BE2C (cell line): ENCODE data around the gene KAZN.

Source experiments
- DNase-seq: peaks from one replicate; pipeline ENCODE4 v3.0.0-alpha.2; 2020
- H3K27me3 ChIP-seq: fragments of 250-450 bp; sonication (Bioruptor Pico); 2 replicates; pipeline ENCODE4 v1.5.1; 2020; ENCODE audit warnings: mild to moderate bottlenecking
- H3K36me3 ChIP-seq: fragments of 250-450 bp; sonication (Bioruptor Pico); 2 replicates; pipeline ENCODE4 v1.5.1; 2020; ENCODE audit warnings: mild to moderate bottlenecking
- H3K4me1 ChIP-seq: fragments of 250-450 bp; sonication (Bioruptor Pico); 2 replicates; pipeline ENCODE4 v1.5.1; 2020
- H3K4me3 ChIP-seq: 2 replicates; pipeline ENCODE4 v1.5.1; 2011; ENCODE audit warnings: low read depth, low read length
- H3K9me3 ChIP-seq: fragments of 250-450 bp; sonication (Bioruptor Pico); 2 replicates; pipeline ENCODE4 v1.5.1; 2020
- TF ChIP-seq, protein P1 (sequence below): IDR thresholded peaks from 2 replicates; pipeline ENCODE4 v1.5.1; 2012; ENCODE audit warnings: mild to moderate bottlenecking, low read depth, low read length

The KAZN gene

DNA sequence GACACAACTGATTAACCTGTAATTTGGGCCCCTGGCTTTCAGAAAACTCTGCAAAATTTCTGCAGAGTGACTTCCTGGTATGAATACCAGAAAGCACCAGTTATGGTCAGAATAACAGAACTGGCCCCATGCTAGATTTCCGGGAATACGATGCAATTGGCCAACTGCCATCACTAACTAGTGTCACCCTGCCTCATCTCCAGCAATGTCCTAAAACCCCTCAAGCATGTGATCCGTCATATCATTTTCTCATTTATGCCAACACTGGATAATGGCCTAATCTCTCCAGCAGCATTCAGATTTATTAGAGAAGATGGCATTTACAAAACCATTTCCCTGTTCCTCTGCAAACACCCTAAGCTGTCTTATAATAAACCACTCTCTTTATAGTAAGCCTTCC, 15.4 kb downstream of the KAZN start:
- Histone ChIP-seq H3K4me3 (no peak overlapping the region), H3K4me1 (no peaks in the 10 kb centered on the region), H3K27me3 (no peaks in the 10 kb centered on the region), H3K36me3 (no peaks in the 10 kb centered on the region), H3K9me3 (no peaks in the 10 kb centered on the region)
- TF ChIP-seq, protein P1, sequence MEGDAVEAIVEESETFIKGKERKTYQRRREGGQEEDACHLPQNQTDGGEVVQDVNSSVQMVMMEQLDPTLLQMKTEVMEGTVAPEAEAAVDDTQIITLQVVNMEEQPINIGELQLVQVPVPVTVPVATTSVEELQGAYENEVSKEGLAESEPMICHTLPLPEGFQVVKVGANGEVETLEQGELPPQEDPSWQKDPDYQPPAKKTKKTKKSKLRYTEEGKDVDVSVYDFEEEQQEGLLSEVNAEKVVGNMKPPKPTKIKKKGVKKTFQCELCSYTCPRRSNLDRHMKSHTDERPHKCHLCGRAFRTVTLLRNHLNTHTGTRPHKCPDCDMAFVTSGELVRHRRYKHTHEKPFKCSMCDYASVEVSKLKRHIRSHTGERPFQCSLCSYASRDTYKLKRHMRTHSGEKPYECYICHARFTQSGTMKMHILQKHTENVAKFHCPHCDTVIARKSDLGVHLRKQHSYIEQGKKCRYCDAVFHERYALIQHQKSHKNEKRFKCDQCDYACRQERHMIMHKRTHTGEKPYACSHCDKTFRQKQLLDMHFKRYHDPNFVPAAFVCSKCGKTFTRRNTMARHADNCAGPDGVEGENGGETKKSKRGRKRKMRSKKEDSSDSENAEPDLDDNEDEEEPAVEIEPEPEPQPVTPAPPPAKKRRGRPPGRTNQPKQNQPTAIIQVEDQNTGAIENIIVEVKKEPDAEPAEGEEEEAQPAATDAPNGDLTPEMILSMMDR, result no peak
- DNase-seq, result no peak

DNA sequence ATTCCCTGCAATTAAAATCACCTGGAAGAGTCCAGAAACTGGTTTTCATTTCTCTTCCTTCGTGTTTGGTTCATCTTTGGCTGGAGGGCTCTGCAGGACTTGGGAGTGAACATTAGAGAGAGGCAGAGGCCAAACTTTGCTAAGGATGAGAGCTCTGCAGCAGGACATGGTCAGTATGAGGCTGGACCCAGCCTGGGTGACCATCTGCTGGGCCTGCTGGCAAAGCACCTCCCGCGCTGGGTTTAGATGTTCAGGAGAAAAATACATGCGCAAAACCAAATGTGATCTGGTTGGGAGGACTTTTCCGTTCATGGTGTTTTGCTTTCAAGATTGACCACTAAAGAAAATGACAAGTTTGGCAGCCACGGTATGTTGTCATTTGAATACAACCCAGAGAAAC, 15.9 kb downstream of the KAZN start:
- no peak for DNase-seq
- Histone ChIP-seq H3K4me1 (no peaks in the 10 kb centered on the region), H3K4me3 (no peak overlapping the region), H3K27me3 (no peaks in the 10 kb centered on the region), H3K36me3 (no peaks in the 10 kb centered on the region), H3K9me3 (no peaks in the 10 kb centered on the region)
- TF ChIP-seq, protein P1, result no peak

DNA sequence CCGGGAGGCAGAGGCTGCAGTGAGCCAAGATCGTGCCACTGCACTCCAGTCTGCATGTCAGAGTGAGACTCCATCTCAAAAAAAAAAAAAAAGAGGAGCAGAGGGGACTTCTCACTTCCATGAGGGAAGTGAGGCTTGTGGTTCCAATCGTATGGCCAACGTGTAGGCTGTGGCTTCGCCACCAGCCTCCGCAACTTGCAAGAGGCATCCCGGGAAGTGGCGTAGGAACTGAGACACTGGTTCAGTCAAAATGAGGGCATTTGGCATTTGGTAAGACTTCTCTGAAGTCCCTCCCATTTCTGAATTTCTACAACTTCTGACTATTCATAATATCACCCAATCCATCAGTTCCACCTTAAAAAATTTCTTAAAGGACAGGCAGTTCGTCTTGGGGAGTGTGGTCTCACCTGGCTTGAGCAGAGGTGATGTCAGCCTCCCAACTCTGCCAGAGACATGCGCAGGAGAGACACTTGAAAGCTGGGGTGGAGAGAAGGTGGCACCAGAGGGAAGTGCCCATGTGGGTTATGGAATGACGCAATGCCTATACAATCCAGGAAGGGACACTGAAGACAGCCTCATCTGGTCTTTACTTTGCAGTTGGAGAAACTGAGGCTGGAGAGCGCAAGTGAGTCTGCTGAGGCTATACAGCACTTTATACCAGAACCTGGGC, 17.2 kb downstream of the KAZN start:
- Histone ChIP-seq H3K4me1 (no peaks in the 10 kb centered on the region), H3K4me3 (no peak overlapping the region), H3K27me3 (no peaks in the 10 kb centered on the region), H3K9me3 (no peaks in the 10 kb centered on the region), H3K36me3 (no peaks in the 10 kb centered on the region)
- TF ChIP-seq, protein P1, result no peak
- no peak for DNase-seq

DNA sequence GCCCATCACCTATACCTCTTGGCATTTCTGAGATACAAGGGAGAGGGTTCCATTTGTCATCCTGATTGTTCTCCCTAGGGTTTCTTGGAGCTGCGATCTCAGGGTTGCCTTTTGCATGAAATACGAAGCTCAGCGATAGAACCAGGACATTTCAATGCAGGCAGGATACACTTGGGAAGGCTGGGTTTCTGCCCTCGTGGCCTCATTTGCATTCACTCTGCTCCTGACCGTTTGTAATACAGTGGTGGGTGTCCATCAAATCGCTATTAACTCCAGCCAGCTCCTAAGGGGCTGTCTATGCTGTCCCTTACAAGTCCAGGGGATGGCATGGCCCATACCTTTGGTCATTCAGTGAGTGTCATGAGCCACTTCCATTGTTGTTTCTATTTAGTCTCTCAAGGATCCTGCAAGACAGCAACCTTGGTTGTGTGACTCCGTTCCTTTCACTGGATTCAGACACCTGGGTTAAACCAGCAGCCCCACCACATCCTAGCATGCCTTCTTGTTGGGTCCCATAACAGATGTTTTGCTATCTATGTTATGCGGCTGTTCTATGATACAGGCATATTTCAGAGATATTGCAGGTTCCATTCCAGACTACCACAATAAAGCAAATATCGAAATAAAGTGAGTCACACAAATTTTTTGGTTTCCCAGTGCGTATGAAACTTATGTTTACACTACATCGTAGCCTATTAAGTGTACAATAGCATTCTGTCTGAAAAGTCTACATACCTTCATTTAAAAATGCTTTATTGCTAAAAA, 18.3 kb downstream of the KAZN start:
- Histone ChIP-seq H3K27me3 (no peaks in the 10 kb centered on the region), H3K4me1 (no peaks in the 10 kb centered on the region), H3K4me3 (no peak overlapping the region), H3K9me3 (no peaks in the 10 kb centered on the region), H3K36me3 (no peaks in the 10 kb centered on the region)
- TF ChIP-seq, protein P1, result no peak
- DNase-seq, result no peak

DNA sequence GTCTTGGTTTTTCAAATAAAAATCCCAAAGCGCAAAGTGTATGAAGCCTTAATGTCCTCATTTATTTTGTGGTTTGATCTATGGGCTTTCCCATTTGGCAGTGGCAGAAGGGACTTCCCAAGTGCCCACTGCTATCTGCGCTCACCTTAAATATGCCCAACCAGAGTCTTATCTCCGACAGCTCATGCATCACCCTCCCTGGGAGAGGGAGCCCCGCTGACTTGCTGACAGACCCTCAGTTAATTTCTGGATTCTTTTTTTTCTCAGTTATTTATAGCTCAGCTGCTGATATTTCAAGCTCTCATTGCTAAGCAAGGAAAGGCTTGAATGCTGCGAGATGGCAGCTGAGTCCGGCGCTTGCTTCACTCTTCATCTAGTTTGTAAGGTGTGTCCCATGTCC, 19.3 kb downstream of the KAZN start:
- no peak for DNase-seq
- H3K9me3 ChIP-seq, result no peaks in the 10 kb centered on the region
- H3K27me3 ChIP-seq, result no peaks in the 10 kb centered on the region
- no peak overlapping the region for H3K4me3 ChIP-seq
- TF ChIP-seq, protein P1, result no peak
- H3K36me3 ChIP-seq, result no peaks in the 10 kb centered on the region
- no peaks in the 10 kb centered on the region for H3K4me1 ChIP-seq

DNA sequence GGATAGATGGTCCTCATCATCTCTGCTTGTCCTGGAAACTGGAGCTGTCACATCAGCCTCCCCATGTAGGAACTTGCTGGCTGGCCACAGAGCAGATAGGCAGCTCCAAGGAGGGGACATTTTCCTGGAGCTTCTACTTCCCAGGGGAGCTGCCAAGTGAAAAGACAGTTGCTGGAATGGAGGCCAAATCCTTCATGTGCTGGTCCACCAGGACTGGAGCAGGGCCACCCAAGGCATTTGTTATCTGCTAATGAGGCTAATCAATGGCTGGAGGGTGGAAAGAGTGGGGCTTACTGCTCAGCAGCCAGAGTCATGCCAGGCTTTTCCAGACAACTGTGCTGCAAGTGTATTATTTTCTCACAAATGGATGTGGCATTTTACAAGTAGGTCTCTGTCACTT, 22.5 kb downstream of the KAZN start:
- Histone ChIP-seq H3K27me3 (no peaks in the 10 kb centered on the region), H3K4me1 (no peaks in the 10 kb centered on the region), H3K9me3 (no peaks in the 10 kb centered on the region), H3K4me3 (no peak overlapping the region), H3K36me3 (no peaks in the 10 kb centered on the region)
- TF ChIP-seq, protein P1, result no peak
- DNase-seq, result no peak
